OCI-LY1 (cell line): ENCODE data around the gene ILF3.

Experiments used
- H2AFZ ChIP-seq: fragments of 200-600 bp; sonication (generic), shearing (Covaris generic); 2 replicates; pipeline ENCODE4 v1.6.0; 2014; ENCODE audit warnings: antibody characterized with exemption, mild to moderate bottlenecking, low read length
- H3F3A ChIP-seq: fragments of 200-600 bp; sonication (generic), shearing (Covaris generic); 2 replicates; pipeline ENCODE4 v1.6.0; 2014; ENCODE audit warnings: mild to moderate bottlenecking, antibody characterized with exemption, low read length, moderate library complexity; ENCODE audit not compliant: insufficient read depth
- H3K27ac ChIP-seq: fragments of 200-600 bp; sonication (generic); 2 replicates; pipeline ENCODE4 v1.5.1; 2014; ENCODE audit warnings: low read length, mixed run types, mild to moderate bottlenecking, low read depth; ENCODE audit not compliant: poor library complexity, severe bottlenecking
- H3K27me3 ChIP-seq: fragments of 200-600 bp; sonication (generic); 2 replicates; pipeline ENCODE4 v1.6.0; 2014; ENCODE audit warnings: antibody characterized with exemption, mild to moderate bottlenecking, low read length, moderate library complexity; ENCODE audit not compliant: insufficient read depth
- H3K36me3 ChIP-seq: fragments of 200-600 bp; sonication (generic); 2 replicates; pipeline ENCODE4 v1.6.1; 2014; ENCODE audit warnings: mild to moderate bottlenecking, antibody characterized with exemption, low read length, moderate library complexity, mixed read lengths; ENCODE audit not compliant: insufficient read depth
- H3K4me1 ChIP-seq: fragments of 200-600 bp; sonication (generic); 2 replicates; pipeline ENCODE4 v1.5.1; 2014; ENCODE audit warnings: mild to moderate bottlenecking, low read length, moderate library complexity; ENCODE audit not compliant: insufficient read depth, severe bottlenecking
- H3K4me2 ChIP-seq: fragments of 200-600 bp; sonication (generic), shearing (Covaris generic); 2 replicates; pipeline ENCODE4 v1.6.1; 2014; ENCODE audit warnings: low read length
- H3K4me3 ChIP-seq: fragments of 200-600 bp; sonication (generic); 2 replicates; pipeline ENCODE4 v1.5.1; 2014; ENCODE audit warnings: low read length, low read depth, mild to moderate bottlenecking, mixed read lengths; ENCODE audit not compliant: poor library complexity, severe bottlenecking
- H3K79me2 ChIP-seq: fragments of 200-600 bp; shearing (Covaris generic); 2 replicates; pipeline ENCODE4 v1.6.1; 2016; ENCODE audit warnings: mixed run types, low read length, mixed read lengths; ENCODE audit not compliant: insufficient read depth
- H3K9ac ChIP-seq: fragments of 200-600 bp; sonication (generic), shearing (Covaris generic); 2 replicates; pipeline ENCODE4 v1.6.1; 2014; ENCODE audit warnings: mild to moderate bottlenecking, low read length, mixed read lengths
- H3K9me2 ChIP-seq: fragments of 200-600 bp; sonication (generic), shearing (Covaris generic); 2 replicates; pipeline ENCODE4 v1.6.1; 2014; ENCODE audit warnings: low read depth, mild to moderate bottlenecking, low read length, mixed read lengths
- H3K9me3 ChIP-seq: fragments of 200-600 bp; shearing (Covaris generic); 2 replicates; pipeline ENCODE4 v1.6.1; 2014; ENCODE audit warnings: low read length, mixed read lengths
- H4K20me1 ChIP-seq: fragments of 200-600 bp; sonication (generic), shearing (Covaris generic); 2 replicates; pipeline ENCODE4 v1.6.0; 2016; ENCODE audit warnings: mild to moderate bottlenecking, low read length; ENCODE audit not compliant: insufficient read depth
- CTCF ChIP-seq: fragments of 200-600 bp; sonication (generic), shearing (Covaris generic); IDR thresholded peaks from 2 replicates; pipeline ENCODE4 v1.5.1; 2017; ENCODE audit warnings: mild to moderate bottlenecking, antibody characterized with exemption, low read length, moderate library complexity, mixed read lengths
- EZH2 ChIP-seq: fragments of 200-600 bp; sonication (generic), shearing (Covaris generic); IDR thresholded peaks from 2 replicates; pipeline ENCODE4 v1.8.0; 2017; ENCODE audit warnings: borderline replicate concordance, mixed run types, mild to moderate bottlenecking, antibody characterized with exemption, low read length, moderate library complexity, mixed read lengths

The ILF3 gene

DNA sequence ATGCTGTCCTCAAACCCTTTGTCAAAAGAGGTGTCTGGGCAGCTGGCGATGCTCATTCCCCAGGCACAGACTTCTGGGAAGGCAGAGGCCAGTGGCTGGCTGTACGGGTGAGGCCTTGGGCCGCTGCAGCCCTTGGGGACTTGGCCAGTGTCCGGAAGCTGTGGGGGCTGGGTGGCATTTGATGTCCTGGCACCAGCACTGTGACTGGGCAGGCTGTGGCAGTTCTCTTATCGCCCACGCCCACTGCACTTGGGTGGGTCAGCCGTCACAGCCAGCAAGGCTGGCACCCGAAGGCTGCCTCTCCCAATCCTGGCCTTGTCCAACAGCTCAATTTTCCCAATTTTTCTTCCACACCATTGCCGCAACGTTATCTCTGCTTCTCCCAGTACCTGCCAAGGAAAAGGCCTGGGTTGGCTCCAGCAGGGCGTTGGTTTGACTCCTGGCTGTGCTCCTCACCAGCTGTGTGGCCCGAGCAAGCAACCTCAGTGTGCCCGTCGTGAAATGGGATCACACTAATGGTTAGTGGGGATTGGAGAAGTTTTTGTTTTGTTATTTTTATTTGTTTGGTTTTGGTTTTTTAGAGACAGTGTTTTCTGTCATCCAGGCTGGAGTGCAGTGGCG lies 41.5 kb upstream of the ILF3 start:
- H3K27ac ChIP-seq: no peak overlapping the region
- H2AFZ ChIP-seq: no peak overlapping the region
- peaks cover 22% of the 10 kb centered on the region for H3K36me3 ChIP-seq
- no peak overlapping the region for H3K4me3 ChIP-seq
- H4K20me1 ChIP-seq: no peaks in the 10 kb centered on the region
- no peaks in the 10 kb centered on the region for H3K9me2 ChIP-seq
- no peak overlapping the region for H3K9ac ChIP-seq
- H3K4me1 ChIP-seq: peaks cover 7% of the 10 kb centered on the region
- H3F3A ChIP-seq: no peaks in the 10 kb centered on the region
- no peak overlapping the region for H3K4me2 ChIP-seq
- peaks cover 61% of the 10 kb centered on the region for H3K79me2 ChIP-seq
- TF ChIP-seq EZH2 (no peak), CTCF (no peak)
- no peaks in the 10 kb centered on the region for H3K27me3 ChIP-seq
- no peaks in the 10 kb centered on the region for H3K9me3 ChIP-seq

GRCh38 chr19:10615429-10616023 lies 38.6 kb upstream of the ILF3 start:
- TF ChIP-seq EZH2: no peak
- no peak for TF ChIP-seq CTCF
- Histone ChIP-seq H4K20me1 (no peaks in the 10 kb centered on the region), H3K4me2 (no peak overlapping the region), H3K4me1 (peaks cover 7% of the 10 kb centered on the region), H3K4me3 (no peak overlapping the region), H3K27me3 (no peaks in the 10 kb centered on the region), H3K9ac (no peak overlapping the region), H3F3A (no peaks in the 10 kb centered on the region), H3K36me3 (peaks cover 33% of the 10 kb centered on the region), H3K9me3 (no peaks in the 10 kb centered on the region), H2AFZ (no peak overlapping the region), H3K79me2 (peaks cover 57% of the 10 kb centered on the region), H3K9me2 (no peaks in the 10 kb centered on the region), H3K27ac (peak overlapping the region; percentile 35)

DNA sequence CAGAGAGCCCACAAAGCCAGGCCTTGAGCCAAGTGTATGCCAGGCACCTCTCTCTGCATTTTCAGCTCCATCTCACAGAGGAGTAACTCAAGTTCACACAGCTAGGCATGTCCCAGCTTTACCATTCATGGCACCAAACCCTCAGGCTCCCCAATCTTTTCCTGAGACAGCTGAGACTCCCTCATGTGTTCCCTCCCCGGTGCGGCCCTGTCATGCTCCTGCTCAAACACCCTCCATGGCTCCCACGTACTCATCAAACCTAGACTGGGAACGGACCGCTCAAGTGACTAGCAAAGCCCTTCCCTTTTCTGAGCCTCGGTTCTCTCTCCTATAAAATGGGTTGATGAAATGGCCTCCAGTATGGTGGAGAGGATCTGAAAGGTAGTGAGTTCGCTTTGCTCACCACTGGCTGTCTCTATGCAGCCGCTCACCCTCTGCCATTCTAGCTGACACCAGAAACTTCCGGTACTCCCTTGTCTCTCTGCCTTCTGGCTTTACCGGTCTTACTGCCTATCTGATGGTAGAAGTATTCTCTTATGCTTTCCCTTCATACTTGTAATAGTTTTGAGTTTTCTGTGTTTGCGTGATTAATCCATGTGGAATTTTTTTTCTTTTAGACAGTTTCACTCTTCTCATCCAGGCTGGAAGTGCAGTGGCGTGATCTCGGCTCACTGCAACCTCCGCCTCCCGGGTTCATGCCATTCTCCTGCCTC lies 36.6 kb upstream of the ILF3 start:
- H3K27me3 ChIP-seq: no peaks in the 10 kb centered on the region
- peaks cover 30% of the 10 kb centered on the region for H3K36me3 ChIP-seq
- TF ChIP-seq EZH2: no peak
- no peak for TF ChIP-seq CTCF
- H3K4me2 ChIP-seq: no peak overlapping the region
- no peaks in the 10 kb centered on the region for H4K20me1 ChIP-seq
- no peak overlapping the region for H2AFZ ChIP-seq
- no peak overlapping the region for H3K27ac ChIP-seq
- peaks cover 7% of the 10 kb centered on the region for H3K4me1 ChIP-seq
- no peak overlapping the region for H3K4me3 ChIP-seq
- H3F3A ChIP-seq: no peaks in the 10 kb centered on the region
- no peak overlapping the region for H3K9ac ChIP-seq
- H3K79me2 ChIP-seq: peaks cover 42% of the 10 kb centered on the region
- H3K9me3 ChIP-seq: no peaks in the 10 kb centered on the region
- no peaks in the 10 kb centered on the region for H3K9me2 ChIP-seq
